Vagina (tissue), 2 donors: Measurements from ENCODE around the gene GABBR2. TPM values are rescaled to one million over a fixed set of nuclear protein-coding genes. Genes with fewer than 3 reads are reported as not detected.

Experiments
- DNase-seq, 2 donors: peaks; one replicate each; pipeline ENCODE4 v3.0.0-alpha.2; 2017; ENCODE audit errors: extremely low spot score in 2 of 2
- H3K27ac ChIP-seq: fragments of 200-600 bp; sonication (generic); one replicate; pipeline ENCODE4 v1.5.1; 2019
- H3K27me3 ChIP-seq: fragments of 200-600 bp; sonication (generic); one replicate; pipeline ENCODE4 v1.5.1; 2019
- H3K36me3 ChIP-seq, 2 donors: fragments of 200-600 bp; sonication (generic); one replicate each; pipeline ENCODE4 v1.5.1; 2017 to 2019
- H3K4me1 ChIP-seq: fragments of 200-600 bp; sonication (generic); one replicate; pipeline ENCODE4 v1.5.1; 2019
- H3K4me3 ChIP-seq, 2 donors: fragments of 200-600 bp; sonication (generic); 1 replicate in 1 of 2; 2 replicates in 1 of 2; pipeline ENCODE4 v1.5.1; 2016 to 2019
- H3K9me3 ChIP-seq: fragments of 200-600 bp; sonication (generic); one replicate; pipeline ENCODE4 v1.5.1; 2019
- POLR2A ChIP-seq, 2 donors: fragments of 450-650 bp; IDR thresholded peaks; one replicate each; pipeline ENCODE4 v1.6.1; 2017; ENCODE audit warnings: antibody characterized with exemption in 2 of 2, mild to moderate bottlenecking in 2 of 2, moderate library complexity in 2 of 2
- POLR2AphosphoS5 ChIP-seq, 2 donors: sonication (generic); formaldehyde crosslinking; IDR thresholded peaks; one replicate each; pipeline ENCODE4 v1.9.0; 2017; ENCODE audit warnings: antibody characterized with exemption in 2 of 2, mild to moderate bottlenecking in 2 of 2, low read depth in 1 of 2; ENCODE audit not compliant: insufficient read depth in 1 of 2
- intact Hi-C: fragments of 100-400 bp; cut with DNase I; formaldehyde crosslinking; loops from one replicate; pipeline ENCODE4 v1.15.1; 2023
- total RNA-seq: library from RNA; depleted of rRNA; stranded (reverse); fragments of >200 nt; gene quantifications from one replicate; pipeline ENCODE4 v1.2.3, GENCODE V29; 2016
- TF ChIP-seq, protein P1 (sequence below), 3 experiments: fragments of 450-650 bp in 2 of 3; fragments of 200-600 bp in 1 of 3; sonication (generic) in 1 of 3; IDR thresholded peaks; one replicate each; pipeline ENCODE4 v1.5.1; 2017 to 2019; ENCODE audit warnings: antibody characterized with exemption in 3 of 3, mild to moderate bottlenecking in 2 of 3, moderate library complexity in 2 of 3

Gene GABBR2
- total RNA-seq, 1 donor from 2014 or later: not detected

DNA sequence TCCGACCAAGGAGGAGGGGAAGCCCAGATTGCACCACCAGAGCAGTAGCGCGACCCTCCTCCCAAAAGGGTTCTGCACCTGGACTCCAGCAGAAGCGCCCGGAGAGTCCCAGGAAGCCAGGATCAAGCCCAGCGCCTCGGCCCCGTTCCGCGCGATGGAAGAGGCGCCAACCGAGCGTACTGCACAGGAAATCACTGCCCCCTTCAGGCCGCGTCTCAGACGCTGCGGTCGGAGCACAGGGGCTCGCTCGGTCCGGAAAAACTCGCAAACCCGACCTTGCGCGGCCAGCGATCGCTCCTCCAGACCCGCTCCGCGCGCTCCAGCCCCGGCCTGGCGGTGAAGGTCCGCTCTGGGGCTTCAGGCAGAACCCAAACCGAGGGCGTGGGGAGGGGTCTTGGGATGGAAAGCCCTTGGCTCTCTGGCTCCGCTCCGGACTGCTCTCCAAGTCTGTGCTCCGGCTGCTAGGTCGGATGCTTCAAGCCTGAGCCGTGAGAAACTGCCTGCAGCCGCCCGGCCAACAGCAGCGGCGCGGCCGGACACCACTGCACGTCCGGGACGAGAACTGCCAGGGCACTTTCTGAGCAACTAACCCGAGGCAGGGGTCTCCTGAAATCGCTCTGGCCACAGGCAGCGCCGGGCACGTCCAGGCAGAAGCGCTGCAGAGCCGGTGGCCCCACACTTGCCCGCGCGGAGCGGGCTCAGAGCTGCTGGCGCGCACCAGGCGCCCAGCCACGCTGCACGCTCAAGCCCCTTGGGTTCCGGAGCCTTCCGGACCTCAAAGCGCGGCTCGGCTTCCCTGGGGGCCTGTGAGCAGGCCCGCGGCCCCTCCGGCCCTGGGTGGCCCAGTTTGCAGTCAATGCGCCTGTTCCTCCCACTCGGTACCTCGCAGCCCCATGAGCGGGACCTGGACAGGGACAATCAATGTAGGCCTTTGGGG lies 1.3 kb downstream of the GABBR2 start:
- H3K4me1 ChIP-seq: peaks cover 16% of the 10 kb centered on the region
- no peak for TF ChIP-seq POLR2AphosphoS5 (IDR thresholded peaks at IDR 0.05; ENCODE audit: insufficient read depth in 1 of 2, low read depth in 1 of 2)
- TF ChIP-seq, protein P1, sequence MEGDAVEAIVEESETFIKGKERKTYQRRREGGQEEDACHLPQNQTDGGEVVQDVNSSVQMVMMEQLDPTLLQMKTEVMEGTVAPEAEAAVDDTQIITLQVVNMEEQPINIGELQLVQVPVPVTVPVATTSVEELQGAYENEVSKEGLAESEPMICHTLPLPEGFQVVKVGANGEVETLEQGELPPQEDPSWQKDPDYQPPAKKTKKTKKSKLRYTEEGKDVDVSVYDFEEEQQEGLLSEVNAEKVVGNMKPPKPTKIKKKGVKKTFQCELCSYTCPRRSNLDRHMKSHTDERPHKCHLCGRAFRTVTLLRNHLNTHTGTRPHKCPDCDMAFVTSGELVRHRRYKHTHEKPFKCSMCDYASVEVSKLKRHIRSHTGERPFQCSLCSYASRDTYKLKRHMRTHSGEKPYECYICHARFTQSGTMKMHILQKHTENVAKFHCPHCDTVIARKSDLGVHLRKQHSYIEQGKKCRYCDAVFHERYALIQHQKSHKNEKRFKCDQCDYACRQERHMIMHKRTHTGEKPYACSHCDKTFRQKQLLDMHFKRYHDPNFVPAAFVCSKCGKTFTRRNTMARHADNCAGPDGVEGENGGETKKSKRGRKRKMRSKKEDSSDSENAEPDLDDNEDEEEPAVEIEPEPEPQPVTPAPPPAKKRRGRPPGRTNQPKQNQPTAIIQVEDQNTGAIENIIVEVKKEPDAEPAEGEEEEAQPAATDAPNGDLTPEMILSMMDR (IDR thresholded peaks at IDR 0.05): no peak
- no peak for TF ChIP-seq POLR2A (IDR thresholded peaks at IDR 0.05)
- intact Hi-C loops: no loop called here
- DNase-seq: no peak
- H3K27ac ChIP-seq: no peak overlapping the region
- no peaks in the 10 kb centered on the region for H3K36me3 ChIP-seq
- no peak overlapping the region for H3K4me3 ChIP-seq
- H3K9me3 ChIP-seq: no peaks in the 10 kb centered on the region
- no peaks in the 10 kb centered on the region for H3K27me3 ChIP-seq

DNA sequence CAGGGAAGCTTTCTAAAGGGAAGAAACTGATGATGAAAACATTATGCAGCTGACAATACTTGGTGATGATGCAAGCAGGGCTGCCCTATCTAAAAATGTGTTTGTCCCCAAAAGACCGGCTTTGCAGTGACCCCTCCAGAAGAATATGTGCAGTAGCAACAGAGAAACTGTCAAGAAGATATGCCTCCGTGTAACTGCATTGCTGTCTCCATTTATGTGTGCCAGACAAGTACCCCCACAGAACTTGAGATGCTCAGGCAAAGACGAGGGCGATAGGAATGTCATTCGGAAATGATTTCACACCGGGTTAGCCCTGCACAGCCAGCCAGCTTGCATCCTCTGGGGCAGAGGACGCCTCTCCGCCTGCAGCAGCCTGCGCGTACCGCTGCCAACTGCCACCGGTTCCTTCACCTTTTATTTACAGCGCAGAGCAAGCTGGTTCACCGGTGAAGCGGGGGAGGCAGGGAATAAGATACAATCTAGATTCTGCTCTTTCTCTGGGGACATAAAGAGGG lies 2.0 kb downstream of the GABBR2 start:
- intact Hi-C loops: no loop called here
- no peak for DNase-seq

DNA sequence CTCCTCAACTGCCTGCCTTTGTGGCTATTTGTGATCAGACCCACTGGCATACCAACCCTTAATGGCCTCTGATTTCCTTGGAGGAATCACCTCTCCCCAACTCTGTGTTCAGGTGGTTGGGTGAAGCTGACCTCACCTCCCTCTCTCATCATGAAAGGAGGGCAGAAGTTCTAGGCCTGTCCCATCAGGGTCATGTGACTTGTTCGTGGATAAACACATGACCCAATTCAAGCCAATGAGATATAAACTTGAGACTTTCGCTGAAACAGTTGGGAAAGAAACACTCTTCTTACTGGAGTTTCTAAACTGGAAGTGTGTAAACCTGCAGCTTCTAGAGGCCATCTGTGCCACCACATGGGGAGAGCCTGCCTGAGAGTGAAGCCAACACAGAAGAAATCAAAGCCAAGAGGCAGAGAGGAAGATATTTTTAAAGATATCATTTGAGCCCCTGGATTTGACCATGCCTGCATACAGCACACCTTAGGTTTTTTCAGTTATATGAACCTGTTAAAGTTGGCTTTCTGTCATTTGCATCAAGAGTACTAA lies 5.8 kb downstream of the GABBR2 start:
- H3K4me1 ChIP-seq: peaks cover 11% of the 10 kb centered on the region
- H3K27me3 ChIP-seq: no peaks in the 10 kb centered on the region
- H3K27ac ChIP-seq: no peak overlapping the region
- intact Hi-C loops: no loop called here
- H3K9me3 ChIP-seq: no peaks in the 10 kb centered on the region
- DNase-seq: no peak
- TF ChIP-seq, protein P1 (IDR thresholded peaks at IDR 0.05): no peak
- TF ChIP-seq POLR2AphosphoS5 (IDR thresholded peaks at IDR 0.05; ENCODE audit: insufficient read depth in 1 of 2, low read depth in 1 of 2) (no peak), POLR2A (IDR thresholded peaks at IDR 0.05) (no peak)
- no peaks in the 10 kb centered on the region for H3K36me3 ChIP-seq
- no peak overlapping the region for H3K4me3 ChIP-seq

More for the DNA sequence above, 2.0 kb downstream of the GABBR2 start:
- Histone ChIP-seq H3K27ac (no peak overlapping the region), H3K4me3 (no peak overlapping the region), H3K9me3 (no peaks in the 10 kb centered on the region), H3K36me3 (no peaks in the 10 kb centered on the region), H3K4me1 (peaks cover 16% of the 10 kb centered on the region), H3K27me3 (no peaks in the 10 kb centered on the region)
- TF ChIP-seq POLR2AphosphoS5 (IDR thresholded peaks at IDR 0.05; ENCODE audit: insufficient read depth in 1 of 2, low read depth in 1 of 2): no peak
- TF ChIP-seq, protein P1 (IDR thresholded peaks at IDR 0.05): no peak
- TF ChIP-seq POLR2A (IDR thresholded peaks at IDR 0.05): no peak

DNA sequence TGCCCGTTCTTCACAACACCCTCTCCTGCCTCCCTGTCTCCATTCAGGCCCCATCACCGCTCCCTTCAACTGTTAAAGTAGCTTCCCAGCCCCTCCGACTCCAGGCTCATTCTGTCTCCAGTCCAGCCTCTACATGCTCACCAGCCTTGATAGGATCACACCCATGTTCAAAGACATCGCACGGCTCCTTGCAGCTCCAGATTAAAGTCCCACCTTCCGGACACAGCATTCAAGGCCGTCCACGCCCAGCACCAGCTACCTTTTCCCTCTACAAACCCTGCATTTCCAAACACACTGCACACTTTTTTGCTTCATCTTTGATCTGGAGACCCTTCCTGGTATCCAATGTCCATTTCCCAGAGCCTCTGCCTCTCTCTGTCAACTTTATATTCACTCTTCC lies 6.4 kb downstream of the GABBR2 start:
- Histone ChIP-seq H3K4me1 (peaks cover 6% of the 10 kb centered on the region), H3K36me3 (no peaks in the 10 kb centered on the region), H3K27me3 (no peaks in the 10 kb centered on the region), H3K27ac (no peak overlapping the region), H3K9me3 (no peaks in the 10 kb centered on the region), H3K4me3 (no peak overlapping the region)
- intact Hi-C loops: no loop called here
- DNase-seq: no peak
- TF ChIP-seq POLR2A (IDR thresholded peaks at IDR 0.05) (no peak), POLR2AphosphoS5 (IDR thresholded peaks at IDR 0.05; ENCODE audit: insufficient read depth in 1 of 2, low read depth in 1 of 2) (no peak)
- TF ChIP-seq, protein P1 (IDR thresholded peaks at IDR 0.05): no peak
